Fibroblast of pulmonary artery (primary cell): ENCODE results near the gene CBFA2T3.

Experiments
- DNase-seq: peaks from one replicate; pipeline ENCODE4 v3.0.0-alpha.2; 2010; ENCODE audit warnings: low read depth
- H3K4me3 ChIP-seq: replicated peaks from 2 replicates; pipeline ENCODE4 v1.5.1; 2011; ENCODE audit warnings: low read depth, mild to moderate bottlenecking, control low read depth, low read length, moderate library complexity
- TF ChIP-seq, protein P1 (sequence below): IDR thresholded peaks from 2 replicates; pipeline ENCODE4 v1.5.1; 2011; ENCODE audit warnings: mild to moderate bottlenecking, control low read depth, low read length, inconsistent platforms; ENCODE audit errors: missing control alignments

The CBFA2T3 gene

GRCh38 chr16:88983771-88984687, 7.0 kb upstream of the CBFA2T3 start:
- TF ChIP-seq, protein P1, sequence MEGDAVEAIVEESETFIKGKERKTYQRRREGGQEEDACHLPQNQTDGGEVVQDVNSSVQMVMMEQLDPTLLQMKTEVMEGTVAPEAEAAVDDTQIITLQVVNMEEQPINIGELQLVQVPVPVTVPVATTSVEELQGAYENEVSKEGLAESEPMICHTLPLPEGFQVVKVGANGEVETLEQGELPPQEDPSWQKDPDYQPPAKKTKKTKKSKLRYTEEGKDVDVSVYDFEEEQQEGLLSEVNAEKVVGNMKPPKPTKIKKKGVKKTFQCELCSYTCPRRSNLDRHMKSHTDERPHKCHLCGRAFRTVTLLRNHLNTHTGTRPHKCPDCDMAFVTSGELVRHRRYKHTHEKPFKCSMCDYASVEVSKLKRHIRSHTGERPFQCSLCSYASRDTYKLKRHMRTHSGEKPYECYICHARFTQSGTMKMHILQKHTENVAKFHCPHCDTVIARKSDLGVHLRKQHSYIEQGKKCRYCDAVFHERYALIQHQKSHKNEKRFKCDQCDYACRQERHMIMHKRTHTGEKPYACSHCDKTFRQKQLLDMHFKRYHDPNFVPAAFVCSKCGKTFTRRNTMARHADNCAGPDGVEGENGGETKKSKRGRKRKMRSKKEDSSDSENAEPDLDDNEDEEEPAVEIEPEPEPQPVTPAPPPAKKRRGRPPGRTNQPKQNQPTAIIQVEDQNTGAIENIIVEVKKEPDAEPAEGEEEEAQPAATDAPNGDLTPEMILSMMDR = no peak
- no peak overlapping the region for H3K4me3 ChIP-seq
- DNase-seq = no peak

DNA sequence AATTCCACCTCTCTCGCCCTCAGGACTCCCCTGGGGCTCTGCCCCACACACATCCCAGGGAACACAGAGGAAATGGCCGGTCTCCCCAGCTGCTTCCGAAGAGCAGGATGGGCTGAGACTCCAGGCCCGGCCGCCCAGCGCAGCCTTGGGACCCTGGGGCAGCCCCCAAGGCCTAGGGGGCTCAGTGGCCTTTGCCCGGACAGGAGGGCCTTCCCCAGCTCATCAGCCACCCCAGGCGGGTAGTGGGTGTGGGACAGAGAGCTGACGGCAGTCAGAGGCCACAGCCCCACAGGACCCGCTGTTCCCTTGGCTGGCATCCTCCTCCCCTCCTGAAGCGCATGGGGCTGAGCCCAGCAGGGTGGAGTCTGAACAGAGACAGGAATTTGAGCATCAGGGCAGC, 6.2 kb upstream of the CBFA2T3 start:
- H3K4me3 ChIP-seq = no peak overlapping the region
- DNase-seq = no peak
- TF ChIP-seq, protein P1 = no peak

DNA sequence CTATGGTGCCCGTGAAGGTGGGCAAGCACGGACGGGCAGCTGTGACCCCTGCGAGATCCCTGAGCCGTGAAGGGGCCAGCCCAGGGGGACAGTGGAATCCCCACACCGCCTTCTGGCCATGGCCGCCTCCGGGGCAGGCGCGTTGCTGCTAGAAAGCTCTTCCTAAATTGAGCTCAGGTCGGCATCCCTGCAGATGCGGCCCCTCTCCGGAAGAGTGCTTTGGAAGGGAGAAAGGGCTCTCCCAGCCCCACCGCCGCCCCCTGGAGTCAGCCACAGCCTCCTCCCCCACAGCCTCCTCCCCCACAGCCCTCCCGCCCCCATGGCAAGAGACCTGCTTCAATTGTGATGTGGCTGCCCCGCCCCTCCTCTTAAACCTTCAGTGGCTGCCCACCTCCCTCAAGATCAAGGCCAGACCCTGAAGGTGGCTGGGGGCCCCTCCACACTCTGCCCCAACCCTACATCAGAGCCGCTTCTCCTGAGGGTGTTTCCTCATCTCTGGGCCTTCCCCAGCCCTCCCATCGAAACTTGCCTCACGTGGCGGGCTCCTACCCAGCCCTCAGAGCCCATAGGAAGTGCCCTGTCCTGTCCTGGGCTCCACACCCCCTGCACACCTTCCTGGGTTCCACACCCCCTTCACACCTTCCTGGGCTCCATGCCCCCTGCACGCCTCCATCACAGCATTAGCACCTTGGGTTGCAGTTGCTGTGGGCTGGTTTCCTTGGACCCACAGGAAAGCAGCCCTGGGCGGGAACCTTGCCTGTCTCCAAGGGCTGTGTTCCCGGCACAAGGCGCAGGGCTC, 5.5 kb upstream of the CBFA2T3 start:
- no peak overlapping the region for H3K4me3 ChIP-seq
- no peak for DNase-seq
- TF ChIP-seq, protein P1 = no peak

DNA sequence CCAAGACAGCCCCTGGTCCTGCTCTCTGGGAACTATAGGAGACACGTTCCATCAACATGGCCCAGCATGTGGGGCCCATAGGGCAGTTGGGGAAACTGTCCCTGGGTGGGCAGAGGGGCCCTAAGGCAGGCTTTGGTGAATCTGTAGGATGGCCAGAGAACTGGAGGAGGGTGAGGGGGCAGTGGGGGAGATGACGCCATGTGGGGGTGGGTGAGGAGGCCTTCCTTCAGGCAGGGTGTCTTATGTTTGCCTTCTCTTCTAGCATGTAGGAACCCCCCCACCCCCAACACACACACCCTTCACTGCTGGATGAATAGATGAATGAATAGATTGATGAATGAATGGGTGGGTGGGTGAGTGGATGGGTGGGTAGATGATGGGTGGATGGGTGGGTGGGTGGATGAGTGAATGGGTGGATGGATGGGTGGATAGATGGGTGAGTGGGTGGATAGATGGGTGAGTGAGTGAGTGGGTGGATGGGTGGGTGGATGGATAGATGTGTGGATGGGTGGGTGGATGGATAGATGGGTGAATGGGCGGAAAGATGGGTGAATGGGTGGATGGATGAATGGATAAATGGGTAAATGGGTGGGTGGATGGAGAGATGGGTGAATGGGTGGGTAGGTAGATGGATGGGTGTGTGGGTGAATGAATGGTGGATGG, 2.5 kb upstream of the CBFA2T3 start:
- TF ChIP-seq, protein P1 = no peak
- no peak overlapping the region for H3K4me3 ChIP-seq
- DNase-seq = no peak

- TF ChIP-seq, protein P1 = no peak
- H3K4me3 ChIP-seq = no peak overlapping the region
Measured at GRCh38 chr16:88978608-88979346, 1.8 kb upstream of the CBFA2T3 start.

More at GRCh38 chr16:88978608-88979346, 1.8 kb upstream of the CBFA2T3 start:
- no peak for DNase-seq
